ENCODE results near the gene DNALI1.
"Not testable (repeated sequence)": the region's sequence is repeated elsewhere in the genome, so short reads cannot be mapped to it uniquely, and the experiment has no call there.

Gene DNALI1

GRCh38 chr1:37556712-37557196, at the start of gene DNALI1:
Gene DNALI1 (plus strand): TSS chr1:37556940. CDS start chr1:37556995, 55 bp downstream.
- no peak for DNase-seq (ENCODE audit: low read depth in 2 of 3, low spot score in 1 of 3)

- DNase-seq (ENCODE audit: low read depth in 2 of 3, low spot score in 1 of 3): no peak
These were observed 47.6 kb upstream of the DNALI1 start for GRCh38 chr1:37509181-37509580.

GRCh38 chr1:37513795-37514349, 42.9 kb upstream of the DNALI1 start:
- DNase-seq (ENCODE audit: low read depth in 2 of 3, low spot score in 1 of 3): peak; percentile 46 to 53 (median 48)

GRCh38 chr1:37514350-37515184, 42.2 kb upstream of the DNALI1 start, which contains the start of gene MEAF6:
Gene MEAF6 (minus strand): TSS chr1:37514766. CDS start chr1:37514746, 20 bp downstream.
- peak; percentile 63 to 79 (median 67) for DNase-seq (ENCODE audit: low read depth in 2 of 3, low spot score in 1 of 3)

- DNase-seq (ENCODE audit: low read depth in 2 of 3, low spot score in 1 of 3): no peak
These were observed 41.3 kb upstream of the DNALI1 start for GRCh38 chr1:37515185-37516034.

GRCh38 chr1:37517569-37517968, 39.2 kb upstream of the DNALI1 start:
- no peak for DNase-seq (ENCODE audit: low read depth in 2 of 3, low spot score in 1 of 3)

GRCh38 chr1:37518241-37518640, 38.5 kb upstream of the DNALI1 start:
- DNase-seq (ENCODE audit: low read depth in 2 of 3, low spot score in 1 of 3): not testable (repeated sequence)

- peak; percentile 7 to 36 (median 34) for DNase-seq (ENCODE audit: low read depth in 2 of 3, low spot score in 1 of 3)
These were observed 37.8 kb upstream of the DNALI1 start for GRCh38 chr1:37518929-37519328.

- DNase-seq (ENCODE audit: low read depth in 2 of 3, low spot score in 1 of 3): no peak
These were observed 37.1 kb upstream of the DNALI1 start for GRCh38 chr1:37519613-37520012.

GRCh38 chr1:37529888-37530287, 26.9 kb upstream of the DNALI1 start:
- DNase-seq (ENCODE audit: low read depth in 2 of 3, low spot score in 1 of 3): not testable (repeated sequence)

- DNase-seq (ENCODE audit: low read depth in 2 of 3, low spot score in 1 of 3): not testable (repeated sequence)
These were observed 24.2 kb upstream of the DNALI1 start for GRCh38 chr1:37532418-37533156.

- no peak for DNase-seq (ENCODE audit: low read depth in 2 of 3, low spot score in 1 of 3)
These were observed 23.2 kb upstream of the DNALI1 start for GRCh38 chr1:37533317-37534093.

GRCh38 chr1:37537378-37537777, 19.4 kb upstream of the DNALI1 start:
- no peak for DNase-seq (ENCODE audit: low read depth in 2 of 3, low spot score in 1 of 3)

- not testable (repeated sequence) for DNase-seq (ENCODE audit: low read depth in 2 of 3, low spot score in 1 of 3)
These were observed 17.6 kb upstream of the DNALI1 start for GRCh38 chr1:37539154-37539553.

- no peak for DNase-seq (ENCODE audit: low read depth in 2 of 3, low spot score in 1 of 3)
These were observed 16.5 kb upstream of the DNALI1 start for GRCh38 chr1:37540036-37540785.

- no peak for DNase-seq (ENCODE audit: low read depth in 2 of 3, low spot score in 1 of 3)
These were observed 12.2 kb upstream of the DNALI1 start for GRCh38 chr1:37544530-37544929.

GRCh38 chr1:37545019-37545418, 11.7 kb upstream of the DNALI1 start:
- DNase-seq (ENCODE audit: low read depth in 2 of 3, low spot score in 1 of 3): no peak

- DNase-seq (ENCODE audit: low read depth in 2 of 3, low spot score in 1 of 3): no peak
These were observed 7.4 kb upstream of the DNALI1 start for GRCh38 chr1:37549341-37549740.

- no peak for DNase-seq (ENCODE audit: low read depth in 2 of 3, low spot score in 1 of 3)
These were observed 3.2 kb upstream of the DNALI1 start for GRCh38 chr1:37553598-37553926.
